ENCODE measurements around the gene EVA1C. TPM values are rescaled to one million over a fixed set of nuclear protein-coding genes. Genes with fewer than 3 reads are reported as not detected.

EVA1C gene
- total RNA-seq, 1 donor from 2014 or later: 0.92 TPM

- no peak for DNase-seq (ENCODE audit: low read depth)
- TF ChIP-seq CTCF (conservative IDR thresholded peaks at IDR 0.05; ENCODE audit: low read depth, low read length): no peak
- no peak overlapping the region for H3K4me3 ChIP-seq (ENCODE audit: low read depth, low read length)
Observed at GRCh38 chr21:32381571-32381970, 30.9 kb upstream of the EVA1C start.

GRCh38 chr21:32382108-32382644, 30.3 kb upstream of the EVA1C start:
- H3K4me3 ChIP-seq (ENCODE audit: low read depth, low read length): no peak overlapping the region
- no peak for DNase-seq (ENCODE audit: low read depth)
- no peak for TF ChIP-seq CTCF (conservative IDR thresholded peaks at IDR 0.05; ENCODE audit: low read depth, low read length)

- no peak overlapping the region for H3K4me3 ChIP-seq (ENCODE audit: low read depth, low read length)
- DNase-seq (ENCODE audit: low read depth): no peak
- no peak for TF ChIP-seq CTCF (conservative IDR thresholded peaks at IDR 0.05; ENCODE audit: low read depth, low read length)
Observed at GRCh38 chr21:32383812-32384211, 28.7 kb upstream of the EVA1C start.

- DNase-seq (ENCODE audit: low read depth): no peak
- TF ChIP-seq CTCF (conservative IDR thresholded peaks at IDR 0.05; ENCODE audit: low read depth, low read length): no peak
- no peak overlapping the region for H3K4me3 ChIP-seq (ENCODE audit: low read depth, low read length)
Observed at GRCh38 chr21:32386195-32386870, 26.2 kb upstream of the EVA1C start.

- TF ChIP-seq CTCF (conservative IDR thresholded peaks at IDR 0.05; ENCODE audit: low read depth, low read length): no peak
- DNase-seq (ENCODE audit: low read depth): no peak
Observed at GRCh38 chr21:32387151-32387550, 25.4 kb upstream of the EVA1C start.

GRCh38 chr21:32388306-32388705, 24.2 kb upstream of the EVA1C start:
- no peak overlapping the region for H3K4me3 ChIP-seq (ENCODE audit: low read depth, low read length)
- TF ChIP-seq CTCF (conservative IDR thresholded peaks at IDR 0.05; ENCODE audit: low read depth, low read length): no peak
- no peak for DNase-seq (ENCODE audit: low read depth)

More at GRCh38 chr21:32387151-32387550, 25.4 kb upstream of the EVA1C start:
- H3K4me3 ChIP-seq (ENCODE audit: low read depth, low read length): no peak overlapping the region

Data from epithelial cell of proximal tubule (primary cell).